Measurements from ENCODE around the gene TLE6. TPM values are rescaled to one million over a fixed set of nuclear protein-coding genes. Genes with fewer than 3 reads are reported as not detected.
"Not testable (repeated sequence)": the region's sequence is repeated elsewhere in the genome, so short reads cannot be mapped to it uniquely, and the experiment has no call there.

TLE6 gene
- total RNA-seq, 1 donor from 2014 or later: 21.0 TPM

GRCh38 chr19:3008994-3009393 lies 31.6 kb downstream of the TLE6 start:
- Mint-ChIP-seq H3K4me1 (ENCODE audit: low read depth) (no peaks in the 10 kb centered on the region), H3K9me3 (ENCODE audit: low read depth) (no peaks in the 10 kb centered on the region), H3K27ac (no peak overlapping the region), H3K27me3 (no peaks in the 10 kb centered on the region), H3K4me3 (ENCODE audit: low read depth) (no peak overlapping the region), H3K36me3 (ENCODE audit: insufficient read depth) (peaks cover 24% of the 10 kb centered on the region)
- no peak for TF ChIP-seq CTCF (IDR thresholded peaks at IDR 0.05; ENCODE audit: unreplicated experiment)
- DNase-seq (ENCODE audit: low spot score, unreplicated experiment): no peak

- Mint-ChIP-seq H3K27ac (no peak overlapping the region), H3K36me3 (ENCODE audit: insufficient read depth) (peaks cover 30% of the 10 kb centered on the region), H3K9me3 (ENCODE audit: low read depth) (no peaks in the 10 kb centered on the region), H3K27me3 (no peaks in the 10 kb centered on the region), H3K4me1 (ENCODE audit: low read depth) (no peaks in the 10 kb centered on the region), H3K4me3 (ENCODE audit: low read depth) (no peak overlapping the region)
- no peak for DNase-seq (ENCODE audit: low spot score, unreplicated experiment)
- TF ChIP-seq CTCF (IDR thresholded peaks at IDR 0.05; ENCODE audit: unreplicated experiment): no peak
These were observed 33.5 kb downstream of the TLE6 start for GRCh38 chr19:3010871-3011270.

- not testable (repeated sequence) for H3K4me3 Mint-ChIP-seq (ENCODE audit: low read depth); DNase-seq (ENCODE audit: low spot score, unreplicated experiment); H3K4me1 Mint-ChIP-seq (ENCODE audit: low read depth); H3K27ac Mint-ChIP-seq; H3K27me3 Mint-ChIP-seq; H3K9me3 Mint-ChIP-seq (ENCODE audit: low read depth)
- H3K36me3 Mint-ChIP-seq (ENCODE audit: insufficient read depth): peaks cover 30% of the 10 kb centered on the region
These were observed 34.7 kb downstream of the TLE6 start for GRCh38 chr19:3012059-3012458.

GRCh38 chr19:3012621-3013262 lies 35.4 kb downstream of the TLE6 start:
- H3K4me1 Mint-ChIP-seq (ENCODE audit: low read depth): no peaks in the 10 kb centered on the region
- no peaks in the 10 kb centered on the region for H3K27me3 Mint-ChIP-seq
- H3K27ac Mint-ChIP-seq: peak overlapping the region; percentile 62
- peaks cover 28% of the 10 kb centered on the region for H3K36me3 Mint-ChIP-seq (ENCODE audit: insufficient read depth)
- H3K4me3 Mint-ChIP-seq (ENCODE audit: low read depth): no peak overlapping the region
- no peaks in the 10 kb centered on the region for H3K9me3 Mint-ChIP-seq (ENCODE audit: low read depth)
- DNase-seq (ENCODE audit: low spot score, unreplicated experiment): no peak
- no peak for TF ChIP-seq CTCF (IDR thresholded peaks at IDR 0.05; ENCODE audit: unreplicated experiment)

- Mint-ChIP-seq H3K4me1 (ENCODE audit: low read depth) (no peaks in the 10 kb centered on the region), H3K4me3 (ENCODE audit: low read depth) (no peak overlapping the region)
These were observed 35.9 kb downstream of the TLE6 start for GRCh38 chr19:3013263-3013725.

More at GRCh38 chr19:3013263-3013725, 35.9 kb downstream of the TLE6 start:
- H3K36me3 Mint-ChIP-seq (ENCODE audit: insufficient read depth): peaks cover 24% of the 10 kb centered on the region
- no peak for DNase-seq (ENCODE audit: low spot score, unreplicated experiment)
- TF ChIP-seq CTCF (IDR thresholded peaks at IDR 0.05; ENCODE audit: unreplicated experiment): no peak
- H3K9me3 Mint-ChIP-seq (ENCODE audit: low read depth): no peaks in the 10 kb centered on the region
- H3K27me3 Mint-ChIP-seq: no peaks in the 10 kb centered on the region
- H3K27ac Mint-ChIP-seq: peak overlapping the region; percentile 37
